SK-N-SH (cell line): ENCODE results near the gene NTRK2. TPM values are rescaled to one million over a fixed set of nuclear protein-coding genes. Genes with fewer than 3 reads are reported as not detected.

ENCODE experiments used
- CTCF ChIA-PET: fragments of 300-600, 350-600 bp; formaldehyde crosslinking; extraction: SDS; loops from one replicate; lab custom pipeline; 2021; lab: Yijun Ruan, JAX
- POLR2A ChIA-PET: fragments of 350-600 bp; sonication (Branson Sonifier 250); formaldehyde crosslinking; extraction: SDS; loops from one replicate; lab custom pipeline; 2020; ENCODE audit warnings: antibody characterized with exemption, inconsistent platforms; lab: Yijun Ruan, JAX
- DNase-seq: peaks from one replicate; pipeline ENCODE4 v3.0.0; 2012
- H2AFZ ChIP-seq: fragments of 200-600 bp; sonication (generic); 2 replicates; pipeline ENCODE4 v1.8.1; 2016; ENCODE audit warnings: antibody characterized with exemption, mild to moderate bottlenecking, low read depth
- H3F3A ChIP-seq: fragments of 200-600 bp; sonication (generic); replicated peaks from 2 replicates; pipeline ENCODE3; 2016; ENCODE audit warnings: antibody characterized with exemption, mild to moderate bottlenecking; ENCODE audit not compliant: insufficient read depth
- H3K27ac ChIP-seq, 2 experiments: fragments of 200-500 bp in 1 of 2; fragments of 200-600 bp in 1 of 2; sonication (Bioruptor generic) in 1 of 2; sonication (generic), shearing (Covaris generic) in 1 of 2; 2 replicates each; pipeline versions ENCODE4 v1.5.1 to v1.6.1; 2014 to 2016; ENCODE audit warnings: low read depth in 2 of 2, inconsistent platforms in 1 of 2, low read length in 1 of 2, mild to moderate bottlenecking in 1 of 2, mixed read lengths in 1 of 2
- H3K27me3 ChIP-seq: fragments of 200-600 bp; sonication (generic), shearing (Covaris generic); 2 replicates; pipeline ENCODE4 v1.6.1; 2016; ENCODE audit warnings: mixed run types; ENCODE audit not compliant: insufficient read depth
- H3K36me3 ChIP-seq, 2 experiments: fragments of 200-500 bp in 1 of 2; fragments of 200-600 bp in 1 of 2; sonication (Bioruptor generic) in 1 of 2; sonication (generic) in 1 of 2; replicated peaks in 1 of 2; 2 replicates each; pipeline versions ENCODE3 to v1.5.1; 2014 to 2016; ENCODE audit warnings: low read length in 1 of 2, mild to moderate bottlenecking in 1 of 2; ENCODE audit not compliant: insufficient read depth in 2 of 2, control insufficient read depth in 1 of 2
- H3K4me1 ChIP-seq, 2 experiments: fragments of 200-500 bp in 1 of 2; fragments of 200-600 bp in 1 of 2; sonication (Bioruptor generic) in 1 of 2; sonication (generic), shearing (Covaris generic) in 1 of 2; 2 replicates each; pipeline versions ENCODE4 v1.5.1 to v1.6.1; 2014 to 2016; ENCODE audit warnings: low read depth in 1 of 2, low read length in 1 of 2, mixed run types in 1 of 2; ENCODE audit not compliant: insufficient read depth in 2 of 2, control insufficient read depth in 1 of 2
- H3K4me2 ChIP-seq: fragments of 200-600 bp; sonication (generic), shearing (Covaris generic); 2 replicates; pipeline ENCODE4 v1.6.1; 2017; ENCODE audit warnings: mixed run types
- H3K4me3 ChIP-seq, 2 experiments: fragments of 200-500 bp in 1 of 2; fragments of 200-600 bp in 1 of 2; sonication (Bioruptor generic) in 1 of 2; sonication (generic), shearing (Covaris generic) in 1 of 2; 2 replicates each; pipeline versions ENCODE4 v1.5.1 to v1.8.1; 2014 to 2016; ENCODE audit warnings: low read depth in 2 of 2, inconsistent platforms in 1 of 2, low read length in 1 of 2, mild to moderate bottlenecking in 1 of 2, mixed read lengths in 1 of 2, moderate library complexity in 1 of 2
- H3K79me2 ChIP-seq: fragments of 200-600 bp; sonication (generic); 2 replicates; pipeline ENCODE4 v1.8.1; 2017; ENCODE audit warnings: mild to moderate bottlenecking; ENCODE audit not compliant: insufficient read depth
- H3K9ac ChIP-seq: fragments of 200-600 bp; sonication (generic); 2 replicates; pipeline ENCODE4 v1.6.1; 2017; ENCODE audit warnings: mixed run types
- H3K9me2 ChIP-seq: fragments of 200-600 bp; sonication (generic); 2 replicates; pipeline ENCODE4 v1.6.1; 2017; ENCODE audit warnings: mixed run types
- H3K9me3 ChIP-seq: fragments of 200-600 bp; sonication (generic); 2 replicates; pipeline ENCODE4 v1.6.1; 2017; ENCODE audit warnings: mixed run types, mild to moderate bottlenecking, moderate library complexity
- H4K20me1 ChIP-seq: fragments of 200-600 bp; sonication (generic); 2 replicates; pipeline ENCODE4 v1.6.1; 2017; ENCODE audit warnings: mild to moderate bottlenecking, mixed run types; ENCODE audit not compliant: insufficient read depth
- CHD2 ChIP-seq: fragments of 150-350 bp; IDR thresholded peaks from 2 replicates; pipeline ENCODE4 v1.6.1; 2018; ENCODE audit warnings: low read length; ENCODE audit not compliant: partially characterized antibody
- EZH2phosphoT487 ChIP-seq: fragments of 200-600 bp; sonication (generic); IDR thresholded peaks from 2 replicates; pipeline ENCODE4 v1.6.1; 2017; ENCODE audit warnings: low read depth, mixed run types, mild to moderate bottlenecking, antibody characterized with exemption, moderate library complexity, borderline replicate concordance
- FOXJ3 ChIP-seq: sonication (generic); formaldehyde crosslinking; IDR thresholded peaks from 2 replicates; pipeline ENCODE4 v1.5.1; 2020; ENCODE audit warnings: mild to moderate bottlenecking, missing genetic modification reagents
- GATA2 ChIP-seq: sonication (generic); formaldehyde crosslinking; IDR thresholded peaks from 2 replicates; pipeline ENCODE4 v1.5.0; 2020; ENCODE audit warnings: mild to moderate bottlenecking, missing genetic modification reagents
- JUND ChIP-seq: IDR thresholded peaks from 2 replicates; pipeline ENCODE4 v1.4.0; 2012
- MXI1 ChIP-seq: IDR thresholded peaks from 2 replicates; pipeline ENCODE4 v1.6.1; 2012; ENCODE audit warnings: mild to moderate bottlenecking, low read depth, low read length, improper control_type of control experiment
- NFIC ChIP-seq: IDR thresholded peaks from 2 replicates; pipeline ENCODE4 v1.4.0; 2012; ENCODE audit warnings: borderline replicate concordance
- NRF1 ChIP-seq: IDR thresholded peaks from 2 replicates; pipeline ENCODE4 v1.6.1; 2012; ENCODE audit warnings: low read depth, mild to moderate bottlenecking, low read length
- POLR2AphosphoS5 ChIP-seq: IDR thresholded peaks from 2 replicates; pipeline ENCODE4 v1.6.1; 2012; ENCODE audit warnings: low read depth, low read length
- RAD21 ChIP-seq: IDR thresholded peaks from 2 replicates; pipeline ENCODE4 v1.6.1; 2012; ENCODE audit warnings: mild to moderate bottlenecking, low read length
- RCOR1 ChIP-seq: fragments of 150-350 bp; IDR thresholded peaks from 2 replicates; pipeline ENCODE4 v1.6.1; 2017; ENCODE audit warnings: antibody characterized with exemption, low read length
- RFX5 ChIP-seq: IDR thresholded peaks from 2 replicates; pipeline ENCODE4 v1.6.1; 2012; ENCODE audit warnings: mild to moderate bottlenecking, improper control_type of control experiment, low read length
- RXRA ChIP-seq: IDR thresholded peaks from 2 replicates; pipeline ENCODE4 v1.4.0; 2012; ENCODE audit warnings: low read depth, mild to moderate bottlenecking, borderline replicate concordance
- SIN3A ChIP-seq: IDR thresholded peaks from 2 replicates; pipeline ENCODE4 v1.6.1; 2012; ENCODE audit warnings: low read depth, mild to moderate bottlenecking, low read length, moderate library complexity, borderline replicate concordance
- SMC3 ChIP-seq: IDR thresholded peaks from 2 replicates; pipeline ENCODE4 v1.6.1; 2012; ENCODE audit warnings: low read depth, low read length, improper control_type of control experiment
- WGBS: methylation state at CpG from one replicate; pipeline ENCODE4 v1.1.6; 2017; ENCODE audit warnings: low lambda C conversion rate; 5-methylcytosine and 5-hydroxymethylcytosine counted together
- polyA plus RNA-seq, 3 experiments: library from polyadenylated mRNA; depleted of rRNA; stranded (reverse); fragments of >200 nt; gene quantifications; 2 replicates each; pipeline ENCODE4 v1.2.3, GENCODE V29; 2012
- TF ChIP-seq, protein P1 (sequence below): IDR thresholded peaks from 2 replicates; pipeline ENCODE4 v1.6.1; 2012; ENCODE audit warnings: mild to moderate bottlenecking, low read depth, low read length, moderate library complexity
- TF ChIP-seq, protein P2 (sequence below): IDR thresholded peaks from 2 replicates; pipeline ENCODE4 v1.4.0; 2012; ENCODE audit warnings: low read depth, borderline replicate concordance
- TF ChIP-seq, protein P3 (sequence below): fragments of 150-350 bp; IDR thresholded peaks from 2 replicates; pipeline ENCODE4 v1.6.1; 2017; ENCODE audit warnings: antibody characterized with exemption, low read length, low read depth, borderline replicate concordance
- TF ChIP-seq, protein P4 (sequence below): IDR thresholded peaks from 2 replicates; pipeline ENCODE4 v1.4.0; 2012; ENCODE audit warnings: low read depth
- TF ChIP-seq, protein P5 (sequence below): fragments of 150-350 bp; IDR thresholded peaks from 2 replicates; pipeline ENCODE4 v1.6.1; 2016; ENCODE audit warnings: mild to moderate bottlenecking, low read depth, low read length
- TF ChIP-seq, protein P6 (sequence below): fragments of 200-600 bp; sonication (generic); IDR thresholded peaks from 2 replicates; pipeline ENCODE4 v1.6.1; 2017; ENCODE audit warnings: antibody characterized with exemption, mild to moderate bottlenecking, moderate library complexity

NTRK2 gene
- polyA plus RNA-seq, 1 of the 3 experiments (the other 2 are of a cell fraction): 0.05 TPM

DNA sequence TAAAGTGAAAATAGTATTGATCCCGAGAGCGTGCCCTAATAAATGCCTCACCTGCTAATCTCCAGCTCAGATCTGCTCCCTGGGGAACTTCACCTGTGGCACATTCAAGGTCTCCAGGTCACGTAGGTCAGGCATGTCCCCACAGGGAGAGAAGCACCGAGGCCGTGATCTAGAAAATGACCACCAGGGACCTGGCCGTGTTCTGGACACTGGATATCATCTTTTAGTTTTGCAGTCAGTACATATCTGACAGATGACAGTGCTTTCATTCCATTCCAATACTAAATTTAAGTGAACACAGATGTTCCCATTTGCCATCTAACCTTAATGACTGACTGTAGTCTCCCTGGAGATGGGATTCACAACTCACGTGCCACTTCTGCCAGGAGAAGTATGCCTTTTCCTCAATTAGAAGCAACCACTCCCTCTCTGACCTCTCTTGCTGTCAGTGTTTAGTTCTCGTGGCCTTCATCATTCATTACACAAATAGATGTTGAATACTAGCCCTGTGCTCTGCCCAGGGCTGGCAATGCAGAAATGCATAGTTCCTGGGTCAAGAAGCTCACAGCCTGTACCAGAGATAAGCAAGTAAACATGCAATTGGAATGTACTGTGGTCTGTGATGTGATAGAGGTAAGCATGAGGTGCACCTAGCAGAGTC is 276.5 kb downstream of the NTRK2 start (continued):
- TF ChIP-seq, protein P1, sequence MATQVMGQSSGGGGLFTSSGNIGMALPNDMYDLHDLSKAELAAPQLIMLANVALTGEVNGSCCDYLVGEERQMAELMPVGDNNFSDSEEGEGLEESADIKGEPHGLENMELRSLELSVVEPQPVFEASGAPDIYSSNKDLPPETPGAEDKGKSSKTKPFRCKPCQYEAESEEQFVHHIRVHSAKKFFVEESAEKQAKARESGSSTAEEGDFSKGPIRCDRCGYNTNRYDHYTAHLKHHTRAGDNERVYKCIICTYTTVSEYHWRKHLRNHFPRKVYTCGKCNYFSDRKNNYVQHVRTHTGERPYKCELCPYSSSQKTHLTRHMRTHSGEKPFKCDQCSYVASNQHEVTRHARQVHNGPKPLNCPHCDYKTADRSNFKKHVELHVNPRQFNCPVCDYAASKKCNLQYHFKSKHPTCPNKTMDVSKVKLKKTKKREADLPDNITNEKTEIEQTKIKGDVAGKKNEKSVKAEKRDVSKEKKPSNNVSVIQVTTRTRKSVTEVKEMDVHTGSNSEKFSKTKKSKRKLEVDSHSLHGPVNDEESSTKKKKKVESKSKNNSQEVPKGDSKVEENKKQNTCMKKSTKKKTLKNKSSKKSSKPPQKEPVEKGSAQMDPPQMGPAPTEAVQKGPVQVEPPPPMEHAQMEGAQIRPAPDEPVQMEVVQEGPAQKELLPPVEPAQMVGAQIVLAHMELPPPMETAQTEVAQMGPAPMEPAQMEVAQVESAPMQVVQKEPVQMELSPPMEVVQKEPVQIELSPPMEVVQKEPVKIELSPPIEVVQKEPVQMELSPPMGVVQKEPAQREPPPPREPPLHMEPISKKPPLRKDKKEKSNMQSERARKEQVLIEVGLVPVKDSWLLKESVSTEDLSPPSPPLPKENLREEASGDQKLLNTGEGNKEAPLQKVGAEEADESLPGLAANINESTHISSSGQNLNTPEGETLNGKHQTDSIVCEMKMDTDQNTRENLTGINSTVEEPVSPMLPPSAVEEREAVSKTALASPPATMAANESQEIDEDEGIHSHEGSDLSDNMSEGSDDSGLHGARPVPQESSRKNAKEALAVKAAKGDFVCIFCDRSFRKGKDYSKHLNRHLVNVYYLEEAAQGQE: no peak
- TF ChIP-seq MXI1 (no peak), JUND (no peak)
- TF ChIP-seq, protein P2, sequence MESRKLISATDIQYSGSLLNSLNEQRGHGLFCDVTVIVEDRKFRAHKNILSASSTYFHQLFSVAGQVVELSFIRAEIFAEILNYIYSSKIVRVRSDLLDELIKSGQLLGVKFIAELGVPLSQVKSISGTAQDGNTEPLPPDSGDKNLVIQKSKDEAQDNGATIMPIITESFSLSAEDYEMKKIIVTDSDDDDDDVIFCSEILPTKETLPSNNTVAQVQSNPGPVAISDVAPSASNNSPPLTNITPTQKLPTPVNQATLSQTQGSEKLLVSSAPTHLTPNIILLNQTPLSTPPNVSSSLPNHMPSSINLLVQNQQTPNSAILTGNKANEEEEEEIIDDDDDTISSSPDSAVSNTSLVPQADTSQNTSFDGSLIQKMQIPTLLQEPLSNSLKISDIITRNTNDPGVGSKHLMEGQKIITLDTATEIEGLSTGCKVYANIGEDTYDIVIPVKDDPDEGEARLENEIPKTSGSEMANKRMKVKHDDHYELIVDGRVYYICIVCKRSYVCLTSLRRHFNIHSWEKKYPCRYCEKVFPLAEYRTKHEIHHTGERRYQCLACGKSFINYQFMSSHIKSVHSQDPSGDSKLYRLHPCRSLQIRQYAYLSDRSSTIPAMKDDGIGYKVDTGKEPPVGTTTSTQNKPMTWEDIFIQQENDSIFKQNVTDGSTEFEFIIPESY: no peak

DNA sequence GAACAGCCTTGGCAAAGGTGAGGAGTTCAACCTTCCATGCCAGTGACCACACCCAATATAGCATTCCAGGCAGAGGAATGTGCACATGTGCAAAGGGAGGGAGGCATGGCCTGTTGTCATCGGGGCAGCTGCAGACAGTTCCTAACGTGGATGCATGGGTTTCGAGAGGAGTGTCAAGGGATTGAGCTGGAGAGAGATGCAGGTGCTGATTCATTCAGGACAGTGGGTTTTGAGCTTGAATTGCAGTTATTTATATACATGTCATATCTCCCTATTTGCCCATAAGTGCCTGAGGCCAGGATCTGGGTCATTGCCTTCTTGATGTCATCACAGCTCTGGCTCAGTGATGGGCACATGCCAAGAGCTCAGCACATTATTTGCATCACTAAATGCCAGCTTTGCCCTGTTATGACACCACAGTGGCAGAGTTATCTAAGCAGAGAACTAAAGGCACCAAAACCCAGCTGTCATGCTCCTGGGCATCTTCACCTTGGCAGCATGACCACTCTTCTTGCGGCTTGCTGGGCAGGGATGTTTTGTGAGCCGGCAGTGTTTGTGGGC is 278.0 kb downstream of the NTRK2 start:
- H3K9ac ChIP-seq: no peak overlapping the region
- H3K36me3 ChIP-seq: no peaks in the 10 kb centered on the region
- peaks cover 0 to 10% of the 10 kb centered on the region in 2 experiments; a peak in 1 of 4 replicates for H3K4me1 ChIP-seq
- H3K9me3 ChIP-seq: no peaks in the 10 kb centered on the region
- H2AFZ ChIP-seq: no peak overlapping the region
- H4K20me1 ChIP-seq: no peaks in the 10 kb centered on the region
- no peak for DNase-seq
- WGBS: 61% methylated on average over 5 of the region's 5 CpGs
- no peaks in the 10 kb centered on the region for H3K27me3 ChIP-seq
- CTCF ChIA-PET: interaction anchor here (1.0 to 1.5 kb wide), 5 partner anchors 11 to 550 kb away, joined by 3 to 4 read pairs (median 3); no protein-coding TSS in a partner anchor
- no peaks in the 10 kb centered on the region for H3F3A ChIP-seq
- no peaks in the 10 kb centered on the region for H3K9me2 ChIP-seq
- H3K4me3 ChIP-seq: no peak overlapping the region
- no peaks in the 10 kb centered on the region for H3K79me2 ChIP-seq
- no peak overlapping the region for H3K27ac ChIP-seq
- no peak overlapping the region for H3K4me2 ChIP-seq
- POLR2A ChIA-PET: no interaction called here
- TF ChIP-seq, protein P3, sequence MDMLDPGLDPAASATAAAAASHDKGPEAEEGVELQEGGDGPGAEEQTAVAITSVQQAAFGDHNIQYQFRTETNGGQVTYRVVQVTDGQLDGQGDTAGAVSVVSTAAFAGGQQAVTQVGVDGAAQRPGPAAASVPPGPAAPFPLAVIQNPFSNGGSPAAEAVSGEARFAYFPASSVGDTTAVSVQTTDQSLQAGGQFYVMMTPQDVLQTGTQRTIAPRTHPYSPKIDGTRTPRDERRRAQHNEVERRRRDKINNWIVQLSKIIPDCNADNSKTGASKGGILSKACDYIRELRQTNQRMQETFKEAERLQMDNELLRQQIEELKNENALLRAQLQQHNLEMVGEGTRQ: no peak
- TF ChIP-seq FOXJ3 (CRISPR knock-in tag) (no peak), RXRA (no peak), RCOR1 (no peak), GATA2 (no peak), SMC3 (no peak), RFX5 (no peak), POLR2AphosphoS5 (no peak), JUND (no peak), RAD21 (no peak), SIN3A (no peak), EZH2phosphoT487 (no peak), NRF1 (no peak), CHD2 (no peak), NFIC (no peak)
- TF ChIP-seq, protein P4, sequence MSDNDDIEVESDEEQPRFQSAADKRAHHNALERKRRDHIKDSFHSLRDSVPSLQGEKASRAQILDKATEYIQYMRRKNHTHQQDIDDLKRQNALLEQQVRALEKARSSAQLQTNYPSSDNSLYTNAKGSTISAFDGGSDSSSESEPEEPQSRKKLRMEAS: no peak
- TF ChIP-seq, protein P5, sequence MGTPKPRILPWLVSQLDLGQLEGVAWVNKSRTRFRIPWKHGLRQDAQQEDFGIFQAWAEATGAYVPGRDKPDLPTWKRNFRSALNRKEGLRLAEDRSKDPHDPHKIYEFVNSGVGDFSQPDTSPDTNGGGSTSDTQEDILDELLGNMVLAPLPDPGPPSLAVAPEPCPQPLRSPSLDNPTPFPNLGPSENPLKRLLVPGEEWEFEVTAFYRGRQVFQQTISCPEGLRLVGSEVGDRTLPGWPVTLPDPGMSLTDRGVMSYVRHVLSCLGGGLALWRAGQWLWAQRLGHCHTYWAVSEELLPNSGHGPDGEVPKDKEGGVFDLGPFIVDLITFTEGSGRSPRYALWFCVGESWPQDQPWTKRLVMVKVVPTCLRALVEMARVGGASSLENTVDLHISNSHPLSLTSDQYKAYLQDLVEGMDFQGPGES: no peak
- TF ChIP-seq, protein P6, sequence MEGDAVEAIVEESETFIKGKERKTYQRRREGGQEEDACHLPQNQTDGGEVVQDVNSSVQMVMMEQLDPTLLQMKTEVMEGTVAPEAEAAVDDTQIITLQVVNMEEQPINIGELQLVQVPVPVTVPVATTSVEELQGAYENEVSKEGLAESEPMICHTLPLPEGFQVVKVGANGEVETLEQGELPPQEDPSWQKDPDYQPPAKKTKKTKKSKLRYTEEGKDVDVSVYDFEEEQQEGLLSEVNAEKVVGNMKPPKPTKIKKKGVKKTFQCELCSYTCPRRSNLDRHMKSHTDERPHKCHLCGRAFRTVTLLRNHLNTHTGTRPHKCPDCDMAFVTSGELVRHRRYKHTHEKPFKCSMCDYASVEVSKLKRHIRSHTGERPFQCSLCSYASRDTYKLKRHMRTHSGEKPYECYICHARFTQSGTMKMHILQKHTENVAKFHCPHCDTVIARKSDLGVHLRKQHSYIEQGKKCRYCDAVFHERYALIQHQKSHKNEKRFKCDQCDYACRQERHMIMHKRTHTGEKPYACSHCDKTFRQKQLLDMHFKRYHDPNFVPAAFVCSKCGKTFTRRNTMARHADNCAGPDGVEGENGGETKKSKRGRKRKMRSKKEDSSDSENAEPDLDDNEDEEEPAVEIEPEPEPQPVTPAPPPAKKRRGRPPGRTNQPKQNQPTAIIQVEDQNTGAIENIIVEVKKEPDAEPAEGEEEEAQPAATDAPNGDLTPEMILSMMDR: no peak
